Naive B cell (primary cell): Measurements from ENCODE around the gene SHLD2. TPM values are rescaled to one million over a fixed set of nuclear protein-coding genes. Genes with fewer than 3 reads are reported as not detected.
A peak's percentile ranks its signal among the peaks of the same experiment; 100 is the strongest.
"Not testable (repeated sequence)": the region's sequence is repeated elsewhere in the genome, so short reads cannot be mapped to it uniquely, and the experiment has no call there.

Source experiments
- ATAC-seq, 2 donors: fragments of 150-1000 bp; cut with Tn5 transposase; 2 replicates each; pipeline ENCODE4 v1.10.0; 2021; ENCODE audit warnings: low read depth in 2 of 2, mild to moderate bottlenecking in 2 of 2, moderate library complexity in 2 of 2
- DNase-seq: peaks from one replicate; pipeline ENCODE4 v3.0.0; 2022
- H3K27ac Mint-ChIP-seq, 6 donors: one replicate each; pipeline ENCODE4 v1.8.0; 2020 to 2022; ENCODE audit warnings: mild to moderate bottlenecking in 6 of 6, mixed read lengths in 6 of 6, moderate library complexity in 5 of 6, inconsistent platforms in 2 of 6
- H3K27me3 Mint-ChIP-seq, 3 donors: one replicate each; pipeline ENCODE4 v1.8.0; 2021 to 2022; ENCODE audit warnings: mixed read lengths in 3 of 3, mild to moderate bottlenecking in 1 of 3
- H3K36me3 Mint-ChIP-seq, 2 donors: one replicate each; pipeline ENCODE4 v1.8.0; 2020 to 2022; ENCODE audit warnings: mixed read lengths in 2 of 2, inconsistent platforms in 1 of 2, mild to moderate bottlenecking in 1 of 2
- H3K4me1 Mint-ChIP-seq, 3 donors: one replicate each; pipeline ENCODE4 v1.8.0; 2020 to 2022; ENCODE audit warnings: mixed read lengths in 3 of 3, inconsistent platforms in 1 of 3, mild to moderate bottlenecking in 1 of 3, moderate library complexity in 1 of 3
- H3K4me3 Mint-ChIP-seq, 8 donors: one replicate each; pipeline ENCODE4 v1.8.0; 2020 to 2022; ENCODE audit warnings: mild to moderate bottlenecking in 8 of 8, mixed read lengths in 8 of 8, moderate library complexity in 8 of 8, inconsistent platforms in 2 of 8
- H3K9me3 Mint-ChIP-seq, 7 donors: one replicate each; pipeline ENCODE4 v1.8.0; 2020 to 2022; ENCODE audit warnings: mixed read lengths in 7 of 7, mild to moderate bottlenecking in 5 of 7, inconsistent platforms in 2 of 7, moderate library complexity in 1 of 7
- polyA plus RNA-seq, 6 donors: library from polyadenylated mRNA; unstranded; fragments of 300-500 nt; fragmentation: Illumina TruSeq; gene quantifications; one replicate each; pipeline ENCODE4 v1.2.3, GENCODE V29; 2021; ENCODE audit warnings: low read depth in 6 of 6

Gene SHLD2
- polyA plus RNA-seq, 6 donors from 2014 or later: 8.6 to 18.1 (median 14.9) TPM

- Mint-ChIP-seq H3K27ac (peak overlapping the region; percentile 61 to 98 (median 87)), H3K4me1 (peaks cover 40 to 51% (median 46%) of the 10 kb centered on the region in 3 donors), H3K27me3 (no peaks in the 10 kb centered on the region), H3K4me3 (peak overlapping the region; percentile 92 to 98 (median 96)), H3K36me3 (no peaks in the 10 kb centered on the region), H3K9me3 (no peaks in the 10 kb centered on the region)
- ATAC-seq (no peak), DNase-seq (no peak)
These were observed 2.0 kb upstream of the SHLD2 start for GRCh38 chr10:87092861-87093631.

GRCh38 chr10:87093632-87094372 lies 1.2 kb upstream of the SHLD2 start:
- ATAC-seq: peak; percentile 17
- peak; percentile 60 for DNase-seq
- Mint-ChIP-seq H3K36me3 (no peaks in the 10 kb centered on the region), H3K9me3 (no peaks in the 10 kb centered on the region), H3K4me1 (peaks cover 40 to 51% (median 47%) of the 10 kb centered on the region in 3 donors), H3K27me3 (no peaks in the 10 kb centered on the region), H3K27ac (peak overlapping the region; percentile 61 to 98 (median 88)), H3K4me3 (peak overlapping the region; percentile 92 to 98 (median 96))

- ATAC-seq: peak; percentile 64 to 66
- Mint-ChIP-seq H3K27ac (peak overlapping the region; percentile 70 to 97 (median 92)), H3K4me1 (peaks cover 30 to 46% (median 42%) of the 10 kb centered on the region in 3 donors), H3K36me3 (peaks cover 0 to 12% of the 10 kb centered on the region in 2 donors), H3K27me3 (no peaks in the 10 kb centered on the region), H3K9me3 (no peaks in the 10 kb centered on the region), H3K4me3 (peak overlapping the region; percentile 79 to 93 (median 91))
- DNase-seq: peak; percentile 73
These were observed 385 bp downstream of the SHLD2 start for GRCh38 chr10:87095236-87095945.

- ATAC-seq (no peak), DNase-seq (no peak)
- Mint-ChIP-seq H3K4me1 (peaks cover 0 to 9% (median 0%) of the 10 kb centered on the region in 3 donors), H3K36me3 (peaks cover 9 to 17% of the 10 kb centered on the region in 2 donors), H3K27me3 (no peaks in the 10 kb centered on the region), H3K9me3 (no peaks in the 10 kb centered on the region), H3K27ac (no peak overlapping the region), H3K4me3 (no peak overlapping the region)
These were observed 7.0 kb downstream of the SHLD2 start for GRCh38 chr10:87101996-87102395.

GRCh38 chr10:87104727-87105126 lies 9.7 kb downstream of the SHLD2 start:
- not testable (repeated sequence) for H3K9me3 Mint-ChIP-seq, H3K4me1 Mint-ChIP-seq, ATAC-seq, DNase-seq, H3K27ac Mint-ChIP-seq, H3K27me3 Mint-ChIP-seq
- Mint-ChIP-seq H3K4me3 (peak overlapping the region in 1 of 8 donors; percentile 43), H3K36me3 (peaks cover 16 to 25% of the 10 kb centered on the region in 2 donors)

- DNase-seq (no peak), ATAC-seq (no peak)
- H3K27ac Mint-ChIP-seq: no peak overlapping the region
- no peak overlapping the region for H3K4me3 Mint-ChIP-seq
- H3K4me1 Mint-ChIP-seq: peaks cover 0 to 7% (median 4%) of the 10 kb centered on the region in 3 donors
- peaks cover 17 to 21% of the 10 kb centered on the region in 2 donors for H3K36me3 Mint-ChIP-seq
- no peaks in the 10 kb centered on the region for H3K9me3 Mint-ChIP-seq
- no peaks in the 10 kb centered on the region for H3K27me3 Mint-ChIP-seq
These were observed 10.6 kb downstream of the SHLD2 start for GRCh38 chr10:87105446-87106124.

- not testable (repeated sequence) for H3K27ac Mint-ChIP-seq, H3K27me3 Mint-ChIP-seq, ATAC-seq, H3K4me1 Mint-ChIP-seq, DNase-seq, H3K4me3 Mint-ChIP-seq, H3K9me3 Mint-ChIP-seq, H3K36me3 Mint-ChIP-seq
These were observed 23.1 kb downstream of the SHLD2 start for GRCh38 chr10:87118122-87118521.

- not testable (repeated sequence) for H3K4me1 Mint-ChIP-seq, H3K4me3 Mint-ChIP-seq
These were observed 24.0 kb downstream of the SHLD2 start for GRCh38 chr10:87119029-87119428.

GRCh38 chr10:87123351-87123750 lies 28.3 kb downstream of the SHLD2 start:
- not testable (repeated sequence) for H3K36me3 Mint-ChIP-seq, ATAC-seq, DNase-seq, H3K27me3 Mint-ChIP-seq, H3K4me1 Mint-ChIP-seq, H3K27ac Mint-ChIP-seq, H3K4me3 Mint-ChIP-seq, H3K9me3 Mint-ChIP-seq

More at GRCh38 chr10:87119029-87119428, 24.0 kb downstream of the SHLD2 start:
- ATAC-seq, DNase-seq, H3K9me3 Mint-ChIP-seq, H3K27ac Mint-ChIP-seq, H3K27me3 Mint-ChIP-seq, H3K36me3 Mint-ChIP-seq: not testable (repeated sequence)

- H3K4me1 Mint-ChIP-seq: peaks cover 0 to 10% (median 1%) of the 10 kb centered on the region in 3 donors
- not testable (repeated sequence) for H3K4me3 Mint-ChIP-seq, ATAC-seq, H3K27ac Mint-ChIP-seq, H3K27me3 Mint-ChIP-seq, H3K9me3 Mint-ChIP-seq, DNase-seq, H3K36me3 Mint-ChIP-seq
These were observed 32.0 kb downstream of the SHLD2 start for GRCh38 chr10:87127048-87127447.

- peaks cover 0 to 10% (median 4%) of the 10 kb centered on the region in 3 donors for H3K4me1 Mint-ChIP-seq
- H3K9me3 Mint-ChIP-seq, H3K36me3 Mint-ChIP-seq, H3K4me3 Mint-ChIP-seq, H3K27me3 Mint-ChIP-seq, DNase-seq, H3K27ac Mint-ChIP-seq, ATAC-seq: not testable (repeated sequence)
These were observed 32.7 kb downstream of the SHLD2 start for GRCh38 chr10:87127607-87128156.

GRCh38 chr10:87132176-87132575 lies 37.2 kb downstream of the SHLD2 start:
- DNase-seq, H3K27me3 Mint-ChIP-seq, H3K9me3 Mint-ChIP-seq, H3K4me3 Mint-ChIP-seq, ATAC-seq, H3K27ac Mint-ChIP-seq: not testable (repeated sequence)
- peaks cover 0 to 10% (median 4%) of the 10 kb centered on the region in 3 donors for H3K4me1 Mint-ChIP-seq
- H3K36me3 Mint-ChIP-seq: peaks cover 6 to 11% of the 10 kb centered on the region in 2 donors
